ENCODE data around the gene BIRC5.

Gene BIRC5

DNA sequence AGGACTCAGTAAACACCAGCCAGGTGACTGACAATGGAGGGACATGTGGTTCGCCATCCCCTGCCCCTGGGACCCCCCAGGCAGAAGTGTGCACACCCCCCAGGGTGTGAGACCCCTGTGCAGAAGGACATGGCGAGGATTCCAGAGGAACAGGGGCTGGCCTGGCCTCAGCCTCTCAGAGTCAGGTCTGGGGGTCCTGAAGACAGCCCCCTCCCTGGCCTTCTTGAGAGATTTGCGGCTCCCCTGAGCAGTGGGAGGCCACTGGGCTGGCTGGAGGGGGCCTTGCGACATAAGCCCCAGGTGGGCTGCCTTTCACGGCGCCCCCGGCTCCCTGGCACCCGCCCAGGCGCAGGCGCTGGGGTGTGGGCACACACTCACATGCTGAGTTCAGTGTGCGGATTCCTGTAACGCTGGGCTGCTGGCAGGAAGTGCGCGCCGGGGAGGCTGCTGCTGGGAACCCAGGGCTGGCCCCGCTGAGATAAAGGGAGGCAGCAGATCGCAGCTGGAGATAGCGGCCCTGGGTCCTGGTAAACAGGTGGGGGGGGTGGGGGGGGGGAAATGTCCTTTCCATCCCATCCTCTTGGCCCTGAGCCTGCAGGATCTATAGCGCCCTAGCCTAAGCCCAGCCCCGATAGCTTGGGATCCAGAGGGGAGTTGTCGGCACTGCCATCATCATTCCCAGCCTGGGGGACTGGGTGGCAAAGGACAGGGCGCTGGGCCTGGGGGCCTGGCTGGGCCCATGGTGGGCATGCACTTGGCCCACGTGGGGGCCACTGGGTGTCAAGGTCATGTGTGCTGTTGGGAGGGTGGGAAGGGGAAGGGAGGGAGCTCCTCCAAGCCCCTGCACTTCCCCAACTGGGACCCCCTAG is 44.5 kb downstream of the BIRC5 start:
- DNase-seq, result peak; percentile 64

DNA sequence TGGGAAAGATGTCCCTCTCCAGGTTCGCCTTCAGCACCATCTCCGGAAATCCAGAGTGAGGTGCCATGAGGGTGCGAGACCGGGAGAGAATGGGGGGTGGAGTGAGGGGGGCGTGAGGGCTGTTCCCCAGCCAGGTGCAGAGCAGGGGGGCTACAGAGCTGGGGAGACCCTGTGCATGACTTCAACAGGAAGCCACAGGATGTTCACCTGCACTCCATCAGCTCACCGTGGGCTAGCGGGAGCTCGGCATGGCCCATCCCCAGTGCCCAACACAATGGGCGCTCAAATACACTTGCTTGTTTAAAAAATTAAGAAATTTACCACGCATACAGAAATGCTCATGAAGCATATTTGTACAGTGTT is 45.1 kb downstream of the BIRC5 start:
- no peak for DNase-seq

DNA sequence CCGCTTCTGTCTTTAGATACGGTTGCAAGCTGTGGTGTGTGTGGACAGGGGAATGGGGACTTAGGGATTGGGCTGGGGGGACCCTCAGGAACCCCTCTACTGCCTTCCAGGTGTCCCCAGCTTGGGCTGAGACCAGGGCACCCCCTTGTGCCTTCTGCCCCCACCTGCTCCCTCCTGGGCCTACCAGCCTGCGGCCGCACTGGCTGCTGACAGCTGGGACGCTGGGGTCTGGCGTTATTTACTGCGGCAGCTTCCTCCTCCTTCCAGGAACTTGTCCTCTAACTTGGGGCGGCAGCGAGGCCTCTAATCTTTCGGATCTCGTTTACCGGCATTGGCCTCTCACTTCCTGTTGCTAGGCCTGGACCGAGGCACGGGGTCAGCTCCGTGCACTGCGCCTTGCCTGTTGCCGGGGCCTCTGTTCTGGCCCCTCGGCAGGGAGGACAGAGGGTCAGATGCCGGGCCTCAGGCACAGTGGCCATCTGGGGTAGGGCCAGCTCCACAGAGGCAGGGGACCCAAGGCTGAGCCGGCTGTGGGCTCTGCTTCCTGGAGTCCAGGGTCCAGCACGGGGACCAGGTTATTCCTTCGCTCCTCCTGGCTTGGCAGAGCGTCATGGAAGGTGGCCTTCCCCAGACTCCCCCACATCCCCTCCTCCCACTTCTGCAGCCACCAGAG is 49.1 kb downstream of the BIRC5 start:
- DNase-seq, result no peak

DNA sequence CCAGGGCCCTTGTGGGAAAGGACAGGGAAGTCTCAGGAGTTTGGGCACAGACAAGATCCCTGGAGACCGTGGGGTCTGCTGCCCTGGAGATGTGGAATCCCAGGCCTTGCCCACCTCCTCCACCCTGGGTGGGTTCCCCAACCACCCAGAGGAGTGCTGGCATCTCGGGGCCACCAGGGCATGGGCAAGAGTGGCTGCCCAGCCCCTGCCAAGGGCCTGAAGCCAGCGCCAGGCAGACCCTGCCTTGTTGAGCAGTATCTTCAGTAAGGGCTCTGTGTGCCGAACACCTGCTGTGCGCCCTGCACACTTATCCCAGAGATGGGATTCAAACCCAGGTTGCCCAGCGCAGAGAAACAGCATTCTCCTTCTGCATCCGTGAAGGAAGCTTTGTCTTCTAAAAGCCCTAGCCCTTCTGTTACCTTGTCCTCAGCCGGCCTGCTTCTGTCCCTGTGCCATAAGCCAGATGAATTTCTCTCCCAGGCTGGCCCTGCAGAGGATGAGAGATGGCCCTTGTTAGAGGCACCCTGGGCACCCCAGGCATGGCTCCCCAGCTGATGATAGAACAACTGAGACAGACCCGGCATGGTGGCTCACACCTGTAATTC is 49.8 kb downstream of the BIRC5 start:
- no peak for DNase-seq

DNA sequence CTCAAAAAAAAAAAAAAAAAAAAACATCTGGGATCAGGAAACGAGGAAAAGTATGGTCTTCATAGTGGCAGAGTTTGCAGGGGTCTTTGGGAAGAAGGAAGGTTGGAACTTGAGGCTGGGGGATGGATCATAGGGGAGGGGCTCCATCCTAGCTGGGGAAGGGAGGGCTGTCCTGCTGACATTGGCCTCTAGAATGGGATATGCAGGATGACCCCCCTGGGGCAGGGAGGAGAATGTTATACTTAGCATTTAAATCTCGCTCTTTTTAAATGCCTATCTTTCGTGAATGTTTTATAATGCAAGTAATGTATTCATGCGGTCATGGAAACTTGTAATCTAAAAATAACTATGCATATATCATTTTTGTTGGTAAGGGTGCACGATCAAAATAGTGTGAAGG is 50.5 kb downstream of the BIRC5 start:
- DNase-seq, result no peak

DNA sequence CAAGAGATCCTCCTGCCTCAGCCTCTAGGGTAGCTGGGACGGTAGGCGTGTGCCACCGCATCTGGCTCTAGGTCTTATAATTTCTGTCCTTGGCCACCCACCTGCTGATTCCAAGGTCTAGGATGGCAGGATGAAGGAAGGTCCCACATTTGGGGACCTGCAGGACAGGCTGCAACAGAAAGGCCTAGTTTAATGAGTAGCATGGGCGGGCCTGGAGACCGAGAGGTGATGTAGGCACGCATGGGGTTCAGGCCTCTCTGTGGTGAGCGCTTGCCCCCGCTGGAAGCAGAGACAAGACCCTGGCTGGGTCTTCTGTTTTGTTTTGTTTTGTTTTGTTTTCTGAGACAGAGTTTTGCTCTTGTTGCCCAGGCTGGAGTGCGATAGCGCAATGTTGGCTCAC is 51.1 kb downstream of the BIRC5 start:
- DNase-seq, result no peak

DNA sequence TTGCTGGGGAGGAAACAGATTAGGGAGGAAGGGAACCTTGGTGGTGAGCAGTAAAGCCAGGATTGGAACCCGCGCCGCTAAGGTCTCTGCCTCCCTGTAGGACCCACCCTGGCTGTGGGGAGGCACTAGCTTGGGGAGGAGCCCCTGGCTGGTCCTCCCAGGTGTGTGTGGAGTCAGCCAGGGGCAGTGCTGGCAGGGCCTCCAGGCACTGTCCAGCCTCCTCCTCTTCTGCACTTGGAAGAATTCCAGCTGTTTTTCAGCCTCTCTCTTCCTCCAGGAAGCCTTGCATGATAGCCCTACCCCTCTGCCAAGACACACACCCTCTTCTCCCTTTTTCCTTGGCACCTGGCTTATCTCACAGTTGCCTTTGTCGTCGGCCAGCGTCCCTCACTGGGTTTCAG is 52.2 kb downstream of the BIRC5 start:
- no peak for DNase-seq

DNA sequence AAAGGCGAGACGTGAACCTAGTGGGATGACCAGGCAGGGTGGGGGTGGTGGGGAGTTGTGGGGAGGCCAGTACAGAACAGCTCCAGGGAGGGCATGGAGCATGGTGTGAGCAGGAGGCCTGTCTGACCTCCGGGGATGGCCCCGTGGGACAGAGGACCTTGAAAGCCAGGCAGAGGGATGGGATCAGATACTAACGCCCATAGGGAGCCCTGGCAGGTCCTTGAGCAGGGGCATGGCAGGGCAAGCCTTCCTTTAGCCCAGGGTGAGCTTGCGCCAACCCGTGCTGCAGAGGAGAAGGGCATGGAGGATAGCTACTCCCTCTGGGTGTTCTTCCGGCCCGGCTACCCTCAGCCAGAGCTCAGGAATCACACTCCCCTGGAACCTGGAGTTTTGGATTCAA is 52.7 kb downstream of the BIRC5 start:
- no peak for DNase-seq

DNA sequence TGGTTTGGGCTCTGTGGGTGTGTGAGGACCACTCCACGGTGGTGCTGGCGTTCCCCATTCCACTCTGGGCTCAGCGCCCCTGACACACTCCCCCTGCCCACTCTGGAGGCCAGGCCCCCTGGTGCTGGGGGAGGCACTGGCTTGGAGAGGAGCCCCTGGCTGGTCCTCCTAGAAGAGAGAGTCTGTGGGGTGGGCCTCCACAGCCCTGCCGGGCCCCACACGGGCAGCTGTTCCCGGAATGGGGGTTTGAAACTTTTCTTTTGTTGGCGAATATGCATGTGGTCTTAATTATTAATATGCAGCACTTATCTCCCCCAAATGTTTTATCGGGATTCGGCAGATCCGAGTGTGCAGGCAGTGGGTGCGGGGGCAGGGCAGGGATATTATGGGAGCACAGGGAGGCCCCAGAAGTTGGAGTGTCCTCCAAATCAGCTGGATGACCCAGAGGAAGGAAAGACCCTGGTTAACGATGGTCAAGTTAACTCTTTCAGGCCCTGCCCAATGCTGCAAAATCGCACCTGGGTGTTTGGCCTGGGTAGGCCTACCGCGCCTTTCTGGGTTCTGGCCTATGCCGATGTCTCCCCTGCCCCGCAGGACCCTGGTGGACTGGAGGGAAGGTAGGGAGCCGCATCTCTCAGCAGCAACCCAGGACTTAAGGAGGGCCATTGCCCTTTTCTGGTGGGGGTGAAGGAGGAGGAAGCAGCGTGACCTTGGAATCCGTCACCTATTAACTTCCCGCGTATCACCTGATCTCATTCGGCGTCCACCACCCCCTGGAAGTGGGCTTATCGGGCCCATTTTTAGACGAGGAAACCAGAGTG is 53.4 kb downstream of the BIRC5 start:
- no peak for DNase-seq

DNA sequence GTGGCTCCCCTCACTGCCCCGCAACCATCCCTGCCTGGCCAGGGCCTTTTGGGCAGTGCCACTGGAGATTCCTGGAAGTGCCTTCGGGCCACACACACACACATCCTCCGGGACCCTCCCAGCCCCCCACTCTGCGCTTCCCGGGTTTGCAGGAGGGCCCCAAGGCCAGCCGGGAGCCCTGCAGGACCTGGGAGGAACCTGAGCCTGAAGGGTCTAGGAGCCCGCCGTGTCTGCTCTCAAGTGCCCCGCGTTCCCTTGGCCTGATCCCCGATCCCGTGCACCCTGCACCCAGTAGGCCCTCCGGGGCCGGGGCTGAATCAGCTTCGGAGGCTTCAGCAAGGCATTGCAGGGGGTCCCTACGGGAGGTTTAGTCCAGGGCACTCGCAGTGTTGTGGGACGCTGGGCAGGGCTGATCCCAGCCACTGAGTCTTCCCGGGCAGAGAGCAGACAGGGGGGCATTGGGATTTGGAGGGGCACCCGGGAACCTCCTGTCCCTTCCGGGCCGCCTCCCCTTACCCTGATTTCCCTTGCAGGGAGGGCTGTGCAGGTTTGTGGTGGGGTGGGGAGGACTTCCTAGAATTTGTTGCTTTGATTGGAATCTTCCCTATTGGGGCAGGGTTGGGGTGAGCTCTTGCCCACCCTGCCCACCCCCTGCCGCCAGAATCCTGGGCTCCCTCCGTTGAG is 54.3 kb downstream of the BIRC5 start:
- DNase-seq, result no peak

DNA sequence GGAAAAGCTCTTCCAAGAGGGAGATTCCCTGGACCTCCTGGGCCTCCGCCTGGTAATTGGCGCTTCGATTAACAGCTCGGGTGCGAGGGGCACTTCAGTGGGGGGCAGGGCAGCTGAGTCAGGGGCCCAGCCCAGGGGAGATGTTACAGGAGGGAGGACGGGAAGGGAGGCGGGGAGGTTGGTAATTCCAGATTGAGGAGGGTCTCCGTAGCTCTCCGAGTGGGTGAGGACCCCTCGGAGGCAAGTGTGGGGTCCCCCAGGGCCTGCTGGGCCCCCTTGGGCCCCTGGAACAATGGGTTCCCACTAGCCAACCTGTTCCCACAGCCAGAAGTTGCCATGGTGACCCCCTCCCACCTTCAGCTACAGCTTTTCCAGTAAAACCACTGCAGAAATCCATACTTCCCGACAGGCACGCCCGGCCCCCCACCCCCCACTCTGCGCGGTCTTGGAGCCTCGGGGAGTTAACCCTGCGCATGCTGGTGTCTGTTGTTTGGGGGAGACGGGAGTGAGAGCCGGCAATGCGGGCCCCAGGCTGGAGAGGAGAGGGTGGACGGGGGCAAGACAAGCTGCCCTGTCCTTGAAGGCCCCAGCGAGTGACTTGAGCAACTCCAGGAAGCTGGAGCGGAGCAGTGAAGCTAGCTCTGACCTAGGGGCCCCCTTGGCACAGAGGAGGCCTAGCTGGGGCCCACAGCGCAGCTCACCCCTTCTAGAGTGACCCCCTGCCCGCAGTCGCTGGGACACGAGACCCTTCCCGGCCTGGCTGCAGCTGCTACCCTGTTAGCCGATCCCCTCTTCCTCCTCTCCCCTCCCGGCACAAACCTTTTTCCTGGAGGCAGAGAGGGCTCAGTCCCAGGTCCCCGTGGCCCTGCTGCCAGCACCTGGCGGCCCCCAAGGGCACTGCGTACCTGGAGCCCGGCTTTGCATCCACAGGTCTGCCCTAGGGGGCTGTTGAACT is 55.2 kb downstream of the BIRC5 start:
- DNase-seq, result no peak

DNA sequence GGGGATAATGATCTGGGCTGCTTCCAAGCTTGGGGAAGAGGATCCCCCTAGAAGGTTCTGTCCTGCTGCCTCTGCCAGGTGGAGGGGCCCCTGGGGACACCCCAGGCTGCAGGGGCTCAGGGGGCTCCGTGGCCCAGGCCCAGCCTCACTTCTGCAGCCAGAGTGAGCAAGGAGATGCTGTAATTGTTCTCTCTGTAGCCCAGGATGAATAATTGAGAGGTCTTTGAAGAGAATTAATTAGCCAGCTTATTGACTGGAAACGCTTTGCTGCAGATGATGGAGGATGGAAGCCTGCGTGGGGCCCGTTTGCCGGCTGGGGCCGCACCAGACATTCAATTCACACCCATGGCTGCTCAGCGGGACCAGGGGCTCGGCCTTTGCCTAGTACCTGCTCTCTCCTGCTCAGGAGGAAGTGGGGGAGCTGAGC is 55.9 kb downstream of the BIRC5 start:
- DNase-seq, result no peak

DNA sequence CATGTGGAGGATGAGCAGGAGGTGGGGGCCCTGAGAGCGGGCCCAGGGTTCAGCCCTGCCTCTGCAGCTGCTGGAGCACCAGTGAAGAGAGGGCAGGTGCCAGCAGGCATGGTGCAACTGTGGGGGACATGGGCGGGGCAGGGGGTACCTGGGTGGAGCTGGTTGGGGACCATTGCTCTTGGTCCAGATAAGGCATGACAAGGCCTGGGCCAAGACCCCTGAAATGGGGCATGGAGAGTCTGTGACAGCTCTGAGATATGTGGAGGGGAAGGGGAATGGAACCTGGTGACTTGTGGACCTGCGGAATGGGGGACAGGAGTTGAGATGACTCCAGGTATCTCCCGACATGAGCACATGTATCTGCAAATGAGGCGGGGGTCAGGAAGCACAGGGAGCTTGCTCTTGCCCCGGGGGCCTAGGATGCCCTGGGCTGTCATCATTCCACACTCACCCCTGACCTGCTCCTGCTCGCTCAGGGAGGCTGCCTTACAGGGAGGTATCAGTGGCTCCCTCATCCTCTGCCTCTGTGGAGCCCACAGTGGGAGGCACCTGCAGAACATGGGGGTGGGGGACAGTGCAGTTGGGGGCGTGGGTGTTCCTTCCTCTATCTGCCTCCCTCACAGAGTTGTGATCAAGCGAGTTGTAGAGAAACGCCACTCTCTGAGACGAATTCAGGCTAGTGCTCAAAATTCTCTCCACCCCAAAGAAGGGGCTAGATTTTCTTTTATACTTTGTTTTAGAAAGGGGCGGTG is 57.5 kb downstream of the BIRC5 start:
- DNase-seq, result no peak

DNA sequence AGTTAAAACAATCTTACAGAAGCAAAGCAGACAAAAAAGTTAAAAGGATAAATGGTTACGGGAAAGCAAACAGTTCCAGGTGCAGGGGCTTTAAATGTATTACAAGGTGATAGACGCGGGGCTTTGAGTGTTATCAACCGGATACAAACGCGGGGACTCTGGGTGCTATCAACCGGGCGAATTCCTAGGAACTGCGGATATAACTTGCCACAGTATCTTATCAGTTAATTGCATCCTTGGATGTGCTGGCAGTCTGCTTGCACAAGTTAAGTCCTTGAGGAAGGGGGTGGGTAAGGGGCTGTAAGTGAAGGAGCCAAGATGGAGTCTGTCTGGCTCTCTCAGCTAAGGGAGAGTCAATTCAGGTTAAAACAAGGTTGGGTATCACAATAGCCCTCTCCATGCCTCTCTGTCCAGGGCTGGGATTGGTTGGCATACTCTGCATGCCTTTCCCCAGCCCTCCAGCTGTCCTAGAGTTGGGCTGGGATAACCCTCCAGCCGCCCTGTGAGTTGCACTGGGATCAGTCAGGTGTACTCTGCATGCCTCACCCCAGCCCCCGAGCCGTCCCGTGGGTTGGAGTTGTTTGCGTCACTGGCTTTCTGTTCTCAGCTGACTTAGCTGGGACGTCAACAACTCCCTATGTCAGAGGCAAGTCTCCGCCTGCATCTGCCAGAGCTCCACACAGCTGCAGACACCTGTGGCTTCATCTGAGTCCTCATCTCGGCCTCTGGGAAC is 58.3 kb downstream of the BIRC5 start:
- DNase-seq, result peak; percentile 55

DNA sequence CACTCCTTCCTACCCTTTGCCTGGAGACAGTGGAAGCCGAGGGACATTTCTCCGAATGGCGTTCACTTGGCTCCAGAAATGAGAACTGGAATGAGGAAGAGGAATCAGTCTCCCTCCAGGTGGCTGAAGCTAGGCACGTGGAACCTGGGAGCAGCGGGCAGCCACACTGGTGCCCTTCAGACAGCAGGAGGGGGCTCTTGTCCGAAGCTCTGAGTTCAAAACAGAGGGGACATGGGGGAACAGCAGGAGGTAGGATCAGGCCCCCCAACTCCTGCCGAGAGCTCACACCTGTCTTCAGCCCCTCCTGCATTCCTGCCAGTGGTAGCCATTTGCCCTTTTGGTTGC is 58.8 kb downstream of the BIRC5 start:
- DNase-seq, result no peak

DNA sequence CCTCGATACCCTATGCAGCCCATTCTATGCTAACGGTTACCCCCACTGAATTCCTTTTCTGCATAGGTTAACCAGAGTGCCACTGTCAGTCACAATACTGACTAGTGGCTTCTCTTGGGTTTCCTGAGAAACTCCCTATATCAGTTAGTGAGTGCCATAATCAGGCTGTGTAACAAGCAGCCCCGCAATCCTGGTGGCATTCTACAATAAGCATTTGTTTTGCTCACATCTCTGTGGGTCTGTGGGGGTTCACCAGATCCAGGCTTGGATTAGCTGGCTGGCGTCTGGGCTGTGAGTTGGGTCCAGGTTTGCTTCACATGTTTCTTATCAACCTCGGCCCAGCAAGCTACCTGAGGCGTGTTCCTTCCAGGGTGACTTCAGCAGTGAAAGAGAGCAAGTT is 59.8 kb downstream of the BIRC5 start:
- DNase-seq, result no peak

All from activated CD8-positive, alpha-beta memory T cell treated with anti-CD3 and anti-CD28 coated beads, Interleukin-2, amount 50 U/mL, for 4 hours (primary cell).